Right lobe of liver (tissue), 4 donors: ENCODE data around the gene DLG4.

Experiments used
- POLR2A ChIP-seq: fragments of 450-650 bp; IDR thresholded peaks from one replicate; pipeline ENCODE4 v1.6.1; 2017; ENCODE audit warnings: antibody characterized with exemption, mild to moderate bottlenecking
- TF ChIP-seq, protein P1 (sequence below), 4 donors: fragments of 200-600 bp in 3 of 4; fragments of 450-650 bp in 1 of 4; IDR thresholded peaks; one replicate each; pipeline versions ENCODE4 v1.5.1 to v1.8.0; 2016 to 2022; ENCODE audit warnings: antibody characterized with exemption in 4 of 4, mild to moderate bottlenecking in 2 of 4
- donor health status: DM: no; HTN: no; CAD: no.
- donor health status: DM: no; HTN: no; CAD: no.
- donor health status: DM: no; HTN: yes; CAD: no.

- no peak for TF ChIP-seq POLR2A
- TF ChIP-seq, protein P1, sequence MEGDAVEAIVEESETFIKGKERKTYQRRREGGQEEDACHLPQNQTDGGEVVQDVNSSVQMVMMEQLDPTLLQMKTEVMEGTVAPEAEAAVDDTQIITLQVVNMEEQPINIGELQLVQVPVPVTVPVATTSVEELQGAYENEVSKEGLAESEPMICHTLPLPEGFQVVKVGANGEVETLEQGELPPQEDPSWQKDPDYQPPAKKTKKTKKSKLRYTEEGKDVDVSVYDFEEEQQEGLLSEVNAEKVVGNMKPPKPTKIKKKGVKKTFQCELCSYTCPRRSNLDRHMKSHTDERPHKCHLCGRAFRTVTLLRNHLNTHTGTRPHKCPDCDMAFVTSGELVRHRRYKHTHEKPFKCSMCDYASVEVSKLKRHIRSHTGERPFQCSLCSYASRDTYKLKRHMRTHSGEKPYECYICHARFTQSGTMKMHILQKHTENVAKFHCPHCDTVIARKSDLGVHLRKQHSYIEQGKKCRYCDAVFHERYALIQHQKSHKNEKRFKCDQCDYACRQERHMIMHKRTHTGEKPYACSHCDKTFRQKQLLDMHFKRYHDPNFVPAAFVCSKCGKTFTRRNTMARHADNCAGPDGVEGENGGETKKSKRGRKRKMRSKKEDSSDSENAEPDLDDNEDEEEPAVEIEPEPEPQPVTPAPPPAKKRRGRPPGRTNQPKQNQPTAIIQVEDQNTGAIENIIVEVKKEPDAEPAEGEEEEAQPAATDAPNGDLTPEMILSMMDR (IDR thresholded peaks at IDR 0.05), result peak in 3 of 4 donors; percentile 21 to 32 (median 30)
Observed at GRCh38 chr17:7213895-7214299, 5.7 kb downstream of the DLG4 start.
